HG02981 (cell line): ENCODE data around the gene WDR77.
A peak's percentile ranks its signal among the peaks of the same experiment; 100 is the strongest.

ENCODE experiments used
- ATAC-seq: cut with Tn5 transposase; IDR thresholded peaks from one replicate; pipeline ENCODE4 v1.9.1; 2021; ENCODE audit warnings: mild to moderate bottlenecking, moderate library complexity; ENCODE audit not compliant: unreplicated experiment

WDR77 gene

GRCh38 chr1:111441573-111442192 is 7.4 kb downstream of the WDR77 start:
- ATAC-seq = no peak

DNA sequence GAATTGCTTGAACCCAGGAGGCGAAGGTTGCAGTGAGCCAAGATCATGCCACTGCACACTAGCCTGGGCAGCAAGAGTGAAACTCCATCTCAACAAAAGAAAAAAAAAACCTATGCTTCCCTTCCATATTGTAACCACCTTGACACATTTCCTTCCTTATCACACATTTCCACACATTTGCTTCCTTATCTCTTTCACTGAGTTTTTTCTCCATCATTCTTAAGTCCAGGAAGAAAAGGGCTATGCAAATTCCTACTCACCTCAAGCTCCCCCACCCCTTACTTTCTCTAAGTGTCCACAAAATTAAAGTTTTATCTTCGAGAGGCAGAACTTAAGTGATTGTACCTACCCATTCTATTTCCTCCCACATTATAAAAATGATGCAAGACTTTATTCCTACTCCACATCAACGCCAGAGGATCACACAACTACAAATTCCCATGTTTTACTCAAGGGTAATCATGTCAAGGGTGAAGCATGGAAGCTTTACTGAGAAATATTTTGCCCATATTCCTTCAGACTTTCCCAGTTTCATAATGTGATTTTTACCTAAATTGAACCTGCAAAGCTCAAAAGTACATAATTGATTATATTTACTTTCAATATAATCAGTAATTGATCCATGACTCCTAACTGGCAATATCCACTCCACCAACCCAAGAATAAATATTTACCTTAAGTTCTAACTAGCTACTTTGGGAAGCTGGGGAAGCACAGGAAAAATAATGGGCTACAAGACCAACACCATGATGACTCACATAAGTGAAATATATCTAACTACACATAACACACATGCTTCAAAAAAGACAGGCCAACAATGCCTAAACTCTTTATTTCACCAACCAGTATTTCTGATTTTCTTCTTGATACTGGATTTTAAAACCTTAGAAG is 9.3 kb downstream of the WDR77 start:
- ATAC-seq = no peak

DNA sequence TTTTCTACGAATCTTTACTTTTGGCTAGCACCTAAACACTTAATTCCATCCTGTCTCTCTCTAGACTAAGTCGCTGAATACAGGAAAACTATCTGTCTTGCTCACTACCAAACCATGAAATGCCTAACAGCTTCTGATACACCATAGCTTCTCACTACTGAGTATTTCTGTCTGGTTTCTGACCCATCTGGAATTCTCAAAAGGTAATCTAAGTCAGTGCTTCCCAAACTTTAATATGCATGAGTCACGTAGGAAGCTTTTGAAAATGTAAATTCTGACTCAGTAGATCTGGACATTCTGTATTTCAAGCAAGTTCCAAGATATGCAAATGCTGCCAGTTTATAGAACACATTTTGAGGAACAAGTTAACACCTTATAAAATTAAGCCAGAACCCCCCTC is 12.3 kb downstream of the WDR77 start:
- ATAC-seq = no peak

- no peak for ATAC-seq
These were observed 24.8 kb downstream of the WDR77 start for GRCh38 chr1:111424281-111424680.

DNA sequence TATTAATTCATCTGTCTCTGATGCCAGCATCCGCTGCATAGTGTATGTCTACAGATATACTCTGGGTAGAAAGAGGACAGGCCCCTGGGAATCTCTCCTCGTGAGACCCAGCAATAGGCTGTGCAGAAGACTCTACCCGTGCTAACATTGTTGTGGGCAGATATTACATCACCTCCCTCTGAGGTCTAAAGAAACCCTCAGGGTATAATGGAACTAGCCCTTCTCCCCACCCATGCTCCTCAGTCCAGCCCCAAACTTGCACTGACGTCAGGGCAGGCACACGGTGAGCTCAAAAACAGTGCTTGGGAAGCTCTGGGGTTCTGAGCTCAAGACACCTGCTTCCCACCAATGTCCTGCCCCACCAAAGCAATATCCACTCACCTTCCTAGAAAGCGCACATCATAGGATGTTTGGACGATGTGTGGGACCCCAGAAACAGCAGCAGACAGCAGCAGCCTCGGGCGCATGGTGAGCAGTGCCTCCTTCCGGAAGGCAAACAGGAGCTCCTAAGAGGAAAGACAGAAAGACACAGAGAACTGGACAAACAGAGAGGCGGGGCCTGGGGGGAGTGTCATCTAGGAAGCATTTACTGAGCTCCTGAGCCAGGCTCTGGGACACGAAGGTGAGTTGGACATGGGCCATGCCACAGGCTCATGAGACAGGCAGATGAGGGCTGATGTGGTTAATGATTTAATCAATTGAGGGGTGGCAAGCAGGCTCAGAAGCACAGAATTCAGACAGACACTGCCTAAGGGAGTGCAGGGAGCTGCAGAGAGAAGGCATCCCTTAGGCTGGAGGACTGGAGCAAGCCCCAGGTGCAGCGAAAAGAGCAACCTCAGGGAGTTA is 26.3 kb downstream of the WDR77 start:
- ATAC-seq = no peak

DNA sequence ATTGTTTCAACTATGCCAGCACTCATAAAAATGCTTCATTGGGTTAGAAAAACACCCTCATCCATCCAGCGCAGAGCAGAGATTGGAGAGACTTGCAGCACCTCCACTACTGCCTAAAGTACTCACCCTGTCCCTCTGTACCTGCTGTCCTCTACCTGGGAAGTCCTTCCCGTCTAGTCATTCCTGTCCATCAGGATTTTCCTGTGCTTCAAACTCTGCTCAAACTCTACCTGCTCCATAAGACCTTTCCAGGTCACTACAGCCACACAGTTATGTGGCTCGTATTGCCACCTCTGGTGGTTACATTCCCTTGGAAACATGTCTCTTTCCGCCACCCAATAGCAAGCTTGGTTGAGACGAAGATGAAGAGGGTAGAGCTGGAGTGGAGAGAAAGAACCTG is 28.7 kb downstream of the WDR77 start:
- ATAC-seq = no peak

GRCh38 chr1:111419037-111419436 is 30.0 kb downstream of the WDR77 start:
- no peak for ATAC-seq

DNA sequence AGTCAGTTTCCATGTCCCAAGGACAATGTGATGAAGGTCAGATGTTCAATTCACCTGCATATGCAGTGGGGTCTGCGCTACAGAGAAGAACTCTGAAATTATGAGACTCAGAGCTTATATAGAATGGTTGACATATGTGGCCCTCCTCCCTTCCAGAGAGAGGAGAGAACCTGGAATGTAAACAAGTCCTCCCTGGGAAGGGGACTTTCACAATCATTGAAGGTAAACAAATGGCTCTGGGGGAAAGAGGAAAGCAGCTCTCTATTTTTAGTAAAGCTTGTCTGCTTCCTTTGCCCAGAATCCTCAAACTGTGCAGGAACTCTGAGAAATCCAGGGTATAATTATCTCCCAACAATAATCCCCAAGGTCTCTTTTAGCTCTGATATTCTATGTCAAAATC is 31.3 kb downstream of the WDR77 start:
- no peak for ATAC-seq

GRCh38 chr1:111415461-111415860 is 33.6 kb downstream of the WDR77 start:
- ATAC-seq = no peak

DNA sequence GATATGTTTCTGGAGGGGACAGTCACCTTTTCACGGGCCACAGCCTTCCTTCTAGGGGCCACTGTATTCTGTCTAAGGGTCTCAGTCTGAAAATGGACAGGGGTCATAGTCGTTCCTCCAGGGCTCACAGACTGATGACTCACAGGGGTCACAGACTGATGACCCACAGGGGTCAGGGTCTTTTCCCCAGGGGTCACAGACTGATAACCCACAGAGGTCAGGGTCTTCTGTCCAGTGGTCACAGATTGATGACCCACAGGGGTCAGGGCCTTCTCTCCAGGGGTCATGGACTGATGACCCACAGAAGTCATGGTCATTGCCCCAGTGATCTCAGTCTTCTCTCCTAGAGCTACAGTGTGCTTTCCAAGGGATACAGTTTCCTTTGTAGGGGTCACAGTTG is 34.3 kb downstream of the WDR77 start:
- no peak for ATAC-seq

- no peak for ATAC-seq
These were observed 36.2 kb downstream of the WDR77 start for GRCh38 chr1:111412839-111413238.

DNA sequence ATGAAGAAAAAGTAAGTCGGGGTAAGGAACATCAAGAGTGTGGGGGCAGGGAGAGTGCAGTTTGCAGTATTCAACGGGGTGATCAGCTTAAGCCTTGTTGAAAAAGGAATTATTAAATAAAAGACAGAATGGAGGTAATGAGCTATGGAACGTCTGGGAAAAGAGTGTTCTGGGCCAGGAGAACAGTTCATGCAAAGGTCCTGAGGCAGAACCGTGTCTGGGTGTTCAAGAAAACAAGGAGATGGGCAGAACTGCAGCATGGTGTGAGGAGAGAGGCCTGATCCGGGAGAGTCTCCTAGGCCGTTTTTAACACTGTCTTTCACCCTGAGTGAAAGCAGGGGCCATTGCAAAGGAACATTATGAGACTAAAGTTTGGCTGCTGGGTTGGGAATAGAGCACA is 41.8 kb downstream of the WDR77 start:
- ATAC-seq = no peak

DNA sequence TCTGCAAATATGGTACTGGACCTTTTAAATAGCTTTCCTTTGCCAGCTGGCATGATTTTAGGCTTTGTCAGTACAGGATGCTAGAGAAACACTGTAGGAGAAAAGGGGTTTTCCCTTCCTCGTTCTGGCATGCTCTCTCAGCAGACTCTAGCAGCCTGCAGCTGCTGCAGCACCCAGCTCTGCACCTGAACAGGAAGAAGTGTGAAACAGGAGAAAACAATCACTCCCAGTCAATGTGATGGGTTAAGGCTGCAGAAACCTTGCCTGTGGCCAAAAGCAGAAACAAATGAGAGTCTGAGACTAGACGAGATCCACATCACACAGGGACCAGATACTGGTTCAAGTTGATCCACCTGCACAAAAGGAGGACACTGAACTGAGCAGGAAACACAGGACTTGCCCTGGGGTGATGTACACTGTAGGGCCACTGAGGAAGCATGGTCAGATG is 42.7 kb downstream of the WDR77 start:
- ATAC-seq = peak; percentile 83

GRCh38 chr1:111404588-111404987 is 44.5 kb downstream of the WDR77 start:
- no peak for ATAC-seq

- no peak for ATAC-seq
These were observed 47.0 kb downstream of the WDR77 start for GRCh38 chr1:111402083-111402482.

DNA sequence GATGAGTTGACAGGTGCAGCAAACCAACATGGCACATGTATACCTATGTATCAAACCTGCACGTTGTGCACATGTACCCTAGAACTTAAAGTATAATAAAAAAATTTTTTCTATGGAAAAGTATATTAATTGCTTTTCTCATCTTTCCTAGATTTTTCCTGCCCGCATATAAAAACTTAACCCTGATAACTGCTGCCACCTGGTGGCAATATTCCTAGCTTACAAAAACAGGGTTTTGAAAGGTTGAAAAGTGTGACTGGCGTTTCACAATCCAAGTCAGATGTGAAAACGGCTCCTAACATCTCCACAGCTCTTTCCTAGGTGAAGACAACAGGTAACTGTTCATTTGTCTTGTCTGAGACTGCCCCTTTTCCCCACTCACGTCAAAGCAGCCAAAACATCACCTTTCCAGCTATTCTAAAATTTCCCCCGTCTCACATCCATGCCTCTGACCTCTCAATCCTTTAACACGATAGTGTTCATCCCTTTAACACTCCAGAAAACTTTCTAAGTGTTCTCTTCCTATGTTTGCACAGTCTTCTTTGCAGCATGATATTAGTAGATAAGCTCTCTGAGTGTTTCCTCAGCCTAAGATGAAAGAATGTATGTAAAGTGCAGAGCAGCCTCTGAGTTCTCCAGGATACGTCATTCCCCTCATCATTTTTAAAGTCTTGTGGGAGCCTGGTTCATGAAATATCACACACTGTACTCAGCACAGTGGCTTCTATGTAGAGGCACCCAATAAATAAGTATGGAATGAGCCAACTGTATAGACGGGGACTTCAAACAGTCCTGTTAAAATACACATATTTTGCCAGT is 49.1 kb downstream of the WDR77 start:
- no peak for ATAC-seq

GRCh38 chr1:111392460-111392945 is 56.6 kb downstream of the WDR77 start:
- no peak for ATAC-seq

DNA sequence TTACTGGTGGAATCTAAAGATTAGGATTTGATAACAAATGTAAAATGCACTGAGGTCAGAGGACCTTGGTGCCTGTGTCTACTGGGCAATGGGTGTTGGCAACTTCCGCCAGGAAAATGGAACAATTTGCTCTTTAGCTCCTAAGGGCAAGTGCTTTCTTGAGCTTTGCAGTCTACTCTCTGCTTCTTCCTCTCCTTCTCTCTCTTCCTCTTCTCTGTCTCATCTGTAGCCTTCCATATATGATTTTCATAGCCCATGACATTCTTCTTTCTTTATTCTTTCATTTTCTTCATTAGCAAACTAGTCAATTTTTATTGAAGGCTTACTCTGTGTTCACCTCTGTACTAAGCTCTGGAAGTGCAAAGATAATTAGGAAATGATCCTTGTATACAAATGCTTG is 57.0 kb downstream of the WDR77 start:
- no peak for ATAC-seq
